AG04450 (cell line): ENCODE measurements around the gene FAM114A2. TPM values are rescaled to one million over a fixed set of nuclear protein-coding genes. Genes with fewer than 3 reads are reported as not detected.

Experiments
- CTCF ChIA-PET: fragments of 300-600, 350-600 bp; formaldehyde crosslinking; extraction: SDS; loops from one replicate; lab custom pipeline; 2022; ENCODE audit warnings: antibody characterized with exemption, inconsistent platforms; lab: Charles Lee
- POLR2A ChIA-PET: fragments of 350-600 bp; formaldehyde crosslinking; extraction: SDS; loops from one replicate; lab custom pipeline; 2021; ENCODE audit warnings: antibody characterized with exemption, inconsistent platforms; lab: Yijun Ruan, JAX
- DNase-seq: peaks from one replicate; pipeline ENCODE4 v3.0.0-alpha.2; 2011; ENCODE audit warnings: low read depth, low spot score
- H3K27ac ChIP-seq: one replicate; pipeline ENCODE4 v1.5.1; 2012; ENCODE audit warnings: low read depth, low read length, control low read depth
- H3K27me3 ChIP-seq: one replicate; pipeline ENCODE4 v1.6.0; 2012; ENCODE audit warnings: low read length; ENCODE audit not compliant: control insufficient read depth, insufficient read depth
- H3K4me3 ChIP-seq: 2 replicates; pipeline ENCODE4 v1.5.1; 2011; ENCODE audit warnings: mild to moderate bottlenecking, low read depth, low read length, control low read depth
- H3K9me3 ChIP-seq: 2 replicates; pipeline ENCODE4 v1.5.1; 2012; ENCODE audit warnings: low read length; ENCODE audit not compliant: control insufficient read depth, insufficient read depth
- CTCF ChIP-seq: IDR thresholded peaks from 2 replicates; pipeline ENCODE4 v1.5.1; 2011; ENCODE audit warnings: low read depth, low read length, control low read depth, inconsistent platforms
- polyA plus RNA-seq: library from polyadenylated mRNA; depleted of rRNA; stranded (reverse); fragments of >200 nt; gene quantifications from 2 replicates; pipeline ENCODE4 v1.2.3, GENCODE V29; 2011

The FAM114A2 gene
- polyA plus RNA-seq, 1 experiment = 23.8 TPM

DNA sequence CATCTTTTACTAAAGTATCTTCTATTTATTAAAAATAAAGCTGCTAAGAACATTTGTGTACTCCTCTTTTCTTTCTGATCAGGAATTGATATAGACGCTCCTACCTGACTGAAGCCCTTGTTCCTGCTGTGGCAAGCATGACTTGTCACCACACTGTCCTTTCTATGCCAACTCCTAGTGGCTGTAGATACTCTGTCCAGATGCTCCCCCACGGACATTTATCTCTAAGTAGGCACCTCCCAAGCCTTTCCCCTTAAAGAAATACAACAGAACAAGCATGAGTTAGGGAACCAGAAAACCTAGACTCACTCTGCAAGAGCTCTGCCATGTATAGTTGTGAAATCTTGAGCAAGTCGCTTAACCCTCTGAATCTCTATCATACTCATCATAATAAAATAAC lies 53.2 kb downstream of the FAM114A2 start:
- Histone ChIP-seq H3K27ac (no peak overlapping the region), H3K4me3 (no peak overlapping the region), H3K27me3 (peaks cover 5% of the 10 kb centered on the region), H3K9me3 (no peaks in the 10 kb centered on the region)
- ChIA-PET CTCF (interaction anchor here (1.4 to 1.5 kb wide), 2 partner anchors 10 to 21 kb away, joined by 5 to 6 read pairs; no protein-coding TSS in a partner anchor), POLR2A (no interaction called here)
- no peak for DNase-seq
- no peak for TF ChIP-seq CTCF

DNA sequence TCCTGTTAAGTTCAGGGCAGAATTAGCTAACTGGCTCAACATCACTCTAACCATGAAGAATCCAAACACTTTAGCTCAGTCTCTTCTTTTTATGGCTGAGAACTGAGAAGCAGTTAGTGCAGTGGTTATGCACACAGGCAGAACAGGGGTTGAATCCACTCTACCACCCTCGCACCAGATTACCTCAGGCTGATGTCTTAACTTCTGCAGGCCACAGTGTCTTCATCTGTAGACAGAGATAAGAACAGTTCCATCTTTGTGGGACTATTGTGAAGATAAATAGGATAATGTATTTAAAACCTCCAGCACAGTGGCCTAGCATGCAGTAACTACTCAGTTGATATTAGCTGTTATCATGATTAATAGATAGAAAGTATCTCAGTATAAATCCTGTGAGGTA lies 54.8 kb downstream of the FAM114A2 start:
- TF ChIP-seq CTCF = no peak
- no peaks in the 10 kb centered on the region for H3K9me3 ChIP-seq
- DNase-seq = no peak
- H3K4me3 ChIP-seq = no peak overlapping the region
- POLR2A ChIA-PET = no interaction called here
- no peak overlapping the region for H3K27ac ChIP-seq
- CTCF ChIA-PET = interaction anchor here (0.6 to 1.0 kb wide), 2 partner anchors 9 to 505 kb away, joined by 3 read pairs; no protein-coding TSS in a partner anchor
- peaks cover 5% of the 10 kb centered on the region for H3K27me3 ChIP-seq

DNA sequence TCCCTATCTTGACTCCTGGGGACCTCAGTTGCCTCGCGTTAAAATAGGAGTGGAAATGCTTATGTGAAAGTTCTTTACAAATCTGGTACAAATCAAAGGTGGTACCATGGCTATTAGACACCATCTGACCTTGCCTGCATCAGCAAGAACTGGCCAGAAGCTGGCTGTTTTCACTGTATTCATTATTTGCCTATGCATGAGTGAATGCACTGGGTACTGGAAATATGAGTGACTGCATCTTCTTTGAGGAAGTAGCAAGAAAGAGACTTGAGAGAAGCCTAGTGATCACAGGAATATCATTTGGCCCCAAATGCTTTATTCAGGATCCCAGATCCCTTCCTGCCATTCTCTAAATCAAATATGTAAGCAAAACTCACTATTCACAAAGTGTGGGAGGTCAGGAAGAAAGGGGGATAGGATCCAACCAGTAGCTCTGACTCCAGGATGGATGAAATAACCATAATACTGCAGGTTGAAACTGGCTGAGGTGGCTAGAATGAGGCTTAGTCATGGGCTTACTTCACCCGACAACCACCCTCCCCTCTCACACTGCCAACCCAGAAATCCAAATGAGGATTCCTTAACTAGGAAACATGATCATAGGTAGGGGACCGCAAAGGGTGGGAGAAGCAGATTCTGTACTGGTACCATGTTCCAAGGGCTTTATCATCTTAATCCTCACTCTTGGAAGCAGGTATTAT lies 56.7 kb downstream of the FAM114A2 start:
- DNase-seq = no peak
- POLR2A ChIA-PET = no interaction called here
- Histone ChIP-seq H3K27me3 (peaks cover 14% of the 10 kb centered on the region), H3K4me3 (no peak overlapping the region), H3K9me3 (no peaks in the 10 kb centered on the region), H3K27ac (no peak overlapping the region)
- TF ChIP-seq CTCF = no peak
- CTCF ChIA-PET = no interaction called here

- POLR2A ChIA-PET = interaction anchor here (0.5 kb wide), 1 partner anchor 10 kb away, joined by 4 read pairs; no protein-coding TSS in a partner anchor
- CTCF ChIA-PET = no interaction called here
Observed at GRCh38 chr5:153979028-153979783, 59.5 kb downstream of the FAM114A2 start.

More at GRCh38 chr5:153979028-153979783, 59.5 kb downstream of the FAM114A2 start:
- H3K9me3 ChIP-seq = no peaks in the 10 kb centered on the region
- H3K4me3 ChIP-seq = no peak overlapping the region
- peaks cover 25% of the 10 kb centered on the region for H3K27me3 ChIP-seq
- no peak for TF ChIP-seq CTCF
- H3K27ac ChIP-seq = no peak overlapping the region
- no peak for DNase-seq
